ENCODE measurements around the gene CLSTN1. TPM values are rescaled to one million over a fixed set of nuclear protein-coding genes. Genes with fewer than 3 reads are reported as not detected.

CLSTN1 gene
- polyA plus RNA-seq, 3 donors = 5.2 to 25.2 (median 5.3) TPM

DNA sequence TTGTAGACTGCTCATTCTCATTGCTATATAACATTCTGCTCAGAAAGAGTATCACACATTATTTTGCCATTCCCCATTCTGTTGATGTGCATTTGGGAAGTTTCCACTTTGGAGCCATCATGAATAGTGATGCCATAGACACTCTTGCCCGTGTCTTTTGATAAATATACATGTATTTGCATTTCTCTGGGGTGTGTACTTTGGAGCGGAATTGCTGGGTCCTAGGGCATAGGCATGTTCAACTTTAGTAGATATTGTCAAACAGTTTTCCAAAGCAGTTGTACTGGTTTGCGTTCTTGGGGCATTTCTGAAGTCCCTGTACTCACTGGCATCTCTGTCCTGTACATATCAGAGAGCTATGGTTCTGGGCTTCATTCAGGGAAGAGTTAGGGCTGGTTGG, 120.1 kb downstream of the CLSTN1 start:
- Mint-ChIP-seq H3K4me1 (peaks cover 63% of the 10 kb centered on the region), H3K27me3 (ENCODE audit: low read depth in 3 of 3) (peaks cover 0 to 3% (median 3%) of the 10 kb centered on the region in 3 donors), H3K4me3 (no peak overlapping the region), H3K9me3 (peaks cover 0 to 3% (median 2%) of the 10 kb centered on the region in 7 donors), H3K36me3 (peaks cover 33 to 56% of the 10 kb centered on the region in 2 donors), H3K27ac (peak overlapping the region in 6 of 7 donors; percentile 62 to 84 (median 78))
- peak overlapping the region in 1 of 2 donors; percentile 30 for H3K27ac ChIP-seq (ENCODE audit: low read depth in 1 of 2, low read length in 2 of 2)
- H3K36me3 ChIP-seq (replicated peaks in 1 of 2; ENCODE audit: control insufficient read depth in 1 of 2, insufficient read depth in 2 of 2, low read length in 2 of 2) = peaks cover 17 to 33% of the 10 kb centered on the region in 2 donors
- no peaks in the 10 kb centered on the region for H3K9me3 ChIP-seq (replicated peaks in 1 of 2; ENCODE audit: control insufficient read depth in 1 of 2, insufficient read depth in 1 of 2, low read length in 2 of 2)
- H3K4me2 ChIP-seq (replicated peaks; ENCODE audit: extremely low read depth, low read length, poor library complexity, severe bottlenecking) = peak overlapping the region; percentile 33
- intact Hi-C loops (cut with micrococcal nuclease) = no loop called here
- no peak overlapping the region for H3K9ac ChIP-seq (ENCODE audit: insufficient read depth, low read length, poor library complexity, severe bottlenecking)
- peaks cover 45 to 58% of the 10 kb centered on the region in 2 donors for H3K4me1 ChIP-seq (ENCODE audit: control insufficient read depth in 1 of 2, insufficient read depth in 2 of 2, low read length in 2 of 2)
- peak overlapping the region in 1 of 3 experiments; percentile 21 for H3K4me3 ChIP-seq (replicated peaks in 1 of 3; ENCODE audit: low read depth in 2 of 3, low read length in 3 of 3)
- no peak overlapping the region for H2AFZ ChIP-seq (ENCODE audit: insufficient read depth, low read depth, low read length, poor library complexity, severe bottlenecking)
- H4K20me1 ChIP-seq (ENCODE audit: insufficient read depth, low read length) = peaks cover 100% of the 10 kb centered on the region
- DNase-seq = no peak
- no peaks in the 10 kb centered on the region for H3K27me3 ChIP-seq (ENCODE audit: control insufficient read depth in 2 of 2, insufficient read depth in 2 of 2, low read length in 2 of 2)
- no peak for TF ChIP-seq CTCF (IDR thresholded peaks at IDR 0.05)
- 88% methylated on average over 1 of the region's 3 CpGs for WGBS (ENCODE audit: insufficient coverage)
- H3K79me2 ChIP-seq (ENCODE audit: insufficient read depth, low read length) = peaks cover 100% of the 10 kb centered on the region

- peaks cover 64% of the 10 kb centered on the region for H3K4me1 Mint-ChIP-seq
Measured at GRCh38 chr1:9703165-9703509, 120.6 kb downstream of the CLSTN1 start.

More at GRCh38 chr1:9703165-9703509, 120.6 kb downstream of the CLSTN1 start:
- H3K27ac ChIP-seq (ENCODE audit: low read depth in 1 of 2, low read length in 2 of 2) = peak overlapping the region in 1 of 2 donors; percentile 30
- H4K20me1 ChIP-seq (ENCODE audit: insufficient read depth, low read length) = peaks cover 100% of the 10 kb centered on the region
- H3K4me2 ChIP-seq (replicated peaks; ENCODE audit: extremely low read depth, low read length, poor library complexity, severe bottlenecking) = no peak overlapping the region
- H3K9me3 ChIP-seq (replicated peaks in 1 of 2; ENCODE audit: control insufficient read depth in 1 of 2, insufficient read depth in 1 of 2, low read length in 2 of 2) = no peaks in the 10 kb centered on the region
- Mint-ChIP-seq H3K36me3 (peaks cover 38 to 60% of the 10 kb centered on the region in 2 donors), H3K27ac (peak overlapping the region in 3 of 7 donors; percentile 41 to 76 (median 60)), H3K4me3 (no peak overlapping the region), H3K9me3 (peaks cover 0 to 3% (median 2%) of the 10 kb centered on the region in 7 donors), H3K27me3 (ENCODE audit: low read depth in 3 of 3) (peaks cover 0 to 5% (median 3%) of the 10 kb centered on the region in 3 donors)
- H3K27me3 ChIP-seq (ENCODE audit: control insufficient read depth in 2 of 2, insufficient read depth in 2 of 2, low read length in 2 of 2) = no peaks in the 10 kb centered on the region
- H3K79me2 ChIP-seq (ENCODE audit: insufficient read depth, low read length) = peaks cover 100% of the 10 kb centered on the region
- H3K9ac ChIP-seq (ENCODE audit: insufficient read depth, low read length, poor library complexity, severe bottlenecking) = no peak overlapping the region
- no CpG with 5 or more reads among the region's 5 CpGs for WGBS (ENCODE audit: insufficient coverage)
- DNase-seq = no peak
- intact Hi-C loops (cut with micrococcal nuclease) = no loop called here
- H3K36me3 ChIP-seq (replicated peaks in 1 of 2; ENCODE audit: control insufficient read depth in 1 of 2, insufficient read depth in 2 of 2, low read length in 2 of 2) = peaks cover 22 to 33% of the 10 kb centered on the region in 2 donors
- H3K4me1 ChIP-seq (ENCODE audit: control insufficient read depth in 1 of 2, insufficient read depth in 2 of 2, low read length in 2 of 2) = peaks cover 45 to 58% of the 10 kb centered on the region in 2 donors
- TF ChIP-seq CTCF (IDR thresholded peaks at IDR 0.05) = no peak
- H3K4me3 ChIP-seq (replicated peaks in 1 of 3; ENCODE audit: low read depth in 2 of 3, low read length in 3 of 3) = no peak overlapping the region
- no peak overlapping the region for H2AFZ ChIP-seq (ENCODE audit: insufficient read depth, low read depth, low read length, poor library complexity, severe bottlenecking)

Data from CD14-positive monocyte (primary cell).